Mucosa of rectum (tissue), 2 donors: Measurements from ENCODE around the gene FOXP4.

Experiments used
- H3K27ac ChIP-seq, 2 donors: one replicate each; pipeline ENCODE4 v1.7.0; 2013; ENCODE audit warnings: inconsistent platforms in 2 of 2, low read depth in 2 of 2, low read length in 2 of 2
- H3K27me3 ChIP-seq, 2 donors: one replicate each; pipeline ENCODE4 v1.7.0; 2013; ENCODE audit warnings: low read length in 2 of 2; ENCODE audit not compliant: control insufficient read depth in 2 of 2, insufficient read depth in 2 of 2
- H3K36me3 ChIP-seq, 2 donors: one replicate each; pipeline ENCODE4 v1.7.0; 2013; ENCODE audit warnings: low read length in 2 of 2; ENCODE audit not compliant: control insufficient read depth in 2 of 2, insufficient read depth in 2 of 2
- H3K4me1 ChIP-seq, 2 donors: one replicate each; pipeline ENCODE4 v1.7.0; 2013; ENCODE audit warnings: low read length in 2 of 2, mild to moderate bottlenecking in 1 of 2; ENCODE audit not compliant: control insufficient read depth in 2 of 2, insufficient read depth in 2 of 2
- H3K4me3 ChIP-seq, 2 donors: one replicate each; pipeline ENCODE4 v1.7.0; 2013; ENCODE audit warnings: low read length in 2 of 2
- H3K9ac ChIP-seq, 2 donors: one replicate each; pipeline ENCODE4 v1.7.0; 2013; ENCODE audit warnings: low read length in 2 of 2, low read depth in 1 of 2, mild to moderate bottlenecking in 1 of 2
- H3K9me3 ChIP-seq, 2 donors: one replicate each; pipeline ENCODE4 v1.7.0; 2013; ENCODE audit warnings: low read length in 2 of 2; ENCODE audit not compliant: control insufficient read depth in 2 of 2
- donor health status: healthy.
- donor health status: Normal muscosa, but diverticular disease.

The FOXP4 gene

DNA sequence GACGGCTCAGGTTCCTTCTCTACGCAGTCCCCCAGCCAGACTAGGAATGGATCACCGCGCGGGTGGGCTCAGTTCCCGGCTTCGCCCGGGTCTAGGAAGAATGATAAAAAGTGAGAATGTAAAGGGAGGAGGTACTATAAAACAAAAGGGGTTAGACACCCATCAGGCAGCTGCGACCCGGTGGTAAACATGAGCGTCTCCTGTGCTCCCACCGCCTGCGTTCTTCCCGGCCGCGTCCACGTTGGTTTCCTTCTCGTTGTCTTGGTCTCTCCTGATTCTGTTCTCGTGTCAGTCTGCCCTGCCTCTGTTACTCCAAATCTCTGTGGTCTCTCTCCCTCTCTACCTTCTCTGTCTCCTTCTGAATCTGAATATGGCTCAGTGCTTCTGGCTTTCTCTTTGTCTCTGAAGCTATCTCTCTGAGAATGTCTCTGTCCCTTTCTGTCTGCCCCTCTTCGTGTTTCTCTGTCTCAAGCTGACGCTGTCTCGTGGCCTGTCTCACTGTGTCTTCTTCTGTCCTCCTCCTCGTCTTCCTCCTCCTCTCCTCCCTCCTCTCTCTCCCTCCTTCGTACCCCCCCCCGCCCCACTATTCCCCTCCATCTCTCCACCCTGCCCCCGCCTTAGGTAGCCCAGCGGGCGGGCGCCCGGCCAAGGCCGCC is 41.6 kb upstream of the FOXP4 start:
- H3K9me3 ChIP-seq, result no peaks in the 10 kb centered on the region
- H3K27ac ChIP-seq, result peak overlapping the region; percentile 16 to 54
- peaks cover 5 to 18% of the 10 kb centered on the region in 2 donors for H3K27me3 ChIP-seq
- H3K4me1 ChIP-seq, result peaks cover 15 to 16% of the 10 kb centered on the region in 2 donors
- H3K9ac ChIP-seq, result peak overlapping the region; percentile 16 to 41
- peak overlapping the region; percentile 12 to 46 for H3K4me3 ChIP-seq
- H3K36me3 ChIP-seq, result no peaks in the 10 kb centered on the region

- no peaks in the 10 kb centered on the region for H3K36me3 ChIP-seq
- no peaks in the 10 kb centered on the region for H3K9me3 ChIP-seq
- peak overlapping the region in 1 of 2 donors; percentile 19 for H3K9ac ChIP-seq
- peaks cover 15 to 16% of the 10 kb centered on the region in 2 donors for H3K4me1 ChIP-seq
- peak overlapping the region; percentile 16 to 54 for H3K27ac ChIP-seq
- peaks cover 5 to 18% of the 10 kb centered on the region in 2 donors for H3K27me3 ChIP-seq
- H3K4me3 ChIP-seq, result peak overlapping the region; percentile 8 to 50
These were observed 40.8 kb upstream of the FOXP4 start for GRCh38 chr6:41505122-41506049.

DNA sequence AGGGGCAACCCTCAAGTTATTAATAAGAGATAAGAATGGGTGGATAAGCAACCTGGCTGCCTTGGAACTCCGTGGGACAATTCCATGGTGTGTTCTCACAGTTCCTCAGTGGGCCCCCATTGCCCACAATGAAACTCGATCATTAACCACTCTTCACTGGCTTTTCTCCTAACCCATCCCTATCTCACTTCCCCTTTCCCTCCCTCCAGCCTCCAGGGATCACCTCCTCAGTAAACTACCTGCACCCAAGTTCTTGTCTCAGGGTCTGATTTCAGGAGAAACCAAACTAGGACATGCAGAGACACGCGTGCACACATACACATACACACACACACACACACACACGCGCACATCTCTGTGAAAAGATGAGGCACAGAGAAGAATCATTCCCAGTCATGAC is 37.7 kb upstream of the FOXP4 start:
- no peak overlapping the region for H3K27ac ChIP-seq
- H3K9ac ChIP-seq, result no peak overlapping the region
- peaks cover 15 to 16% of the 10 kb centered on the region in 2 donors for H3K4me1 ChIP-seq
- no peaks in the 10 kb centered on the region for H3K9me3 ChIP-seq
- H3K36me3 ChIP-seq, result no peaks in the 10 kb centered on the region
- H3K27me3 ChIP-seq, result peaks cover 3 to 13% of the 10 kb centered on the region in 2 donors
- no peak overlapping the region for H3K4me3 ChIP-seq

- Histone ChIP-seq H3K27me3 (peaks cover 2 to 9% of the 10 kb centered on the region in 2 donors), H3K9me3 (no peaks in the 10 kb centered on the region), H3K27ac (no peak overlapping the region), H3K4me1 (peaks cover 7 to 9% of the 10 kb centered on the region in 2 donors), H3K4me3 (no peak overlapping the region), H3K9ac (no peak overlapping the region), H3K36me3 (no peaks in the 10 kb centered on the region)
These were observed 36.6 kb upstream of the FOXP4 start for GRCh38 chr6:41509580-41509979.

GRCh38 chr6:41511443-41512060 is 34.6 kb upstream of the FOXP4 start:
- H3K27ac ChIP-seq, result no peak overlapping the region
- no peaks in the 10 kb centered on the region for H3K9me3 ChIP-seq
- H3K4me1 ChIP-seq, result no peaks in the 10 kb centered on the region
- H3K27me3 ChIP-seq, result no peaks in the 10 kb centered on the region
- no peaks in the 10 kb centered on the region for H3K36me3 ChIP-seq
- H3K9ac ChIP-seq, result no peak overlapping the region
- H3K4me3 ChIP-seq, result no peak overlapping the region

DNA sequence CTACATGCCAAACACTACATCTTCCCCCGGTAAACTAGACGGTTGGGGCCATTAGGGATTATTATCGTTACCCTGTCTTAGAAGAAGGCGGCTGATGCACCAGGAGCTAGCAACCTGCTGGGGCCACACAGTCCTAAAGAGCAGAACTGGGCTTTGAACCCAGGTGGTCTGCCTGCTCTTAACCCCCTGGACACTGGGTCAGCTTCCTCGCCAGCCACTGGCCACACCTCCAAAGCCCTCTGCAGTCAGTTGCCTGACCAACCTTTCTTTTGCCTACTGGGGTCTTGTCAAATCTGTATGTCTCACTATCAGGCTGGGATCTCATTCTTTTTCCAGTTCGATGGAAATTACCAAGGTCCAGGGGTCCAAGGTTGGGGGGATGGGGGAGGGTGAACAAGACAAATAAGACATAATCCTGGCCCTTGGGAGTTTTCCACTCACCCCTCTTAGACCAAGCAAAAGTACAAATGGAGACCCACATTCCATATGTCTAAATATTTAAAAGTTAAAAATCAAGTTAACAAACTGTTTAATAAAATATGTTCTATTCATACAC is 34.0 kb upstream of the FOXP4 start:
- Histone ChIP-seq H3K9me3 (no peaks in the 10 kb centered on the region), H3K4me1 (no peaks in the 10 kb centered on the region), H3K27ac (no peak overlapping the region), H3K9ac (no peak overlapping the region), H3K27me3 (no peaks in the 10 kb centered on the region), H3K4me3 (no peak overlapping the region), H3K36me3 (no peaks in the 10 kb centered on the region)

DNA sequence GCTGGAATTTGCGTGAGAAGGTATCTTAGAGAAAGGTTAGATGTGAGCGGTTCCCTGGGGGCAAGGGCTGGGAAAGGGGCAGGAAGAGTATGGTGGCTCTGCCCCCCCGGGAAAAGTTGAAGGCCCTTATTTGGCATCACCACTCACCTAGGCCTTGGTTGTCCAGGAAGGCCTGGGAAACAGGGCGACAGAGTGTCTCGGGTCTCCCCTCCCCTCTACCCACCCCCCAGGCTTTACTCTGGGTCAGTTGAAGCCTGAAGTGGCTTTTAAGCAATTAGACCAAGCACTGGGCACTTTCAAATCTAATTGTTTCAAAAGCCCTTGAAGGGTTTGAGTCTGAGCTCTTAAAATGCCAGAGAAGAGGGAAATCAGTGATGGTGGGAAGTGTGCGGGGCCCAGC is 30.2 kb upstream of the FOXP4 start:
- no peak overlapping the region for H3K27ac ChIP-seq
- H3K4me1 ChIP-seq, result peaks cover 19 to 27% of the 10 kb centered on the region in 2 donors
- H3K9ac ChIP-seq, result no peak overlapping the region
- no peaks in the 10 kb centered on the region for H3K9me3 ChIP-seq
- H3K27me3 ChIP-seq, result no peaks in the 10 kb centered on the region
- no peak overlapping the region for H3K4me3 ChIP-seq
- no peaks in the 10 kb centered on the region for H3K36me3 ChIP-seq

- Histone ChIP-seq H3K27ac (peak overlapping the region; percentile 86 to 87), H3K27me3 (no peaks in the 10 kb centered on the region), H3K9ac (peak overlapping the region in 1 of 2 donors; percentile 13), H3K4me1 (peaks cover 19 to 27% of the 10 kb centered on the region in 2 donors), H3K36me3 (no peaks in the 10 kb centered on the region), H3K9me3 (no peaks in the 10 kb centered on the region), H3K4me3 (no peak overlapping the region)
These were observed 28.1 kb upstream of the FOXP4 start for GRCh38 chr6:41518118-41518517.

DNA sequence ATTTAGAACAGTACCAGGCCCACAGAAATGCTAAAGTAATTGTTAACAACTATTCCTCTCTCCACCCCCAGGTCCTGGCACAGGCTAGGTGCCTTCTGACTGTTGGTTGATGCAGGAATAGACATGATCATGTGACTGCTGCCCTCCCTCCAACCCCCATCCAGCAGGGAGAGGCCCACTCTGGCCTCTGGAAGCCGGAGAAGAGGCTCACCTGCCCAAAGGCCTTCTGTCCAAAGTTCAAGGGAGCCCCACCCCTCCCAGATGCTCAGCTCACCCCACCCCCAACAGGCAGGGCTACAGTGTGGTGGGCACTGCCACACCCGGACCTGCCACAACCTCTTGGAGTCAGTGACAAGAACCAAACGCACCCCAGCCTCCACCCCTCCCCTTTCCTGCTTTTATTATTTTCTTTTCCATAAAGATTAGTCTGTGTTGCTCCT is 26.9 kb upstream of the FOXP4 start:
- Histone ChIP-seq H3K27me3 (peaks cover 0 to 5% of the 10 kb centered on the region in 2 donors), H3K4me3 (no peak overlapping the region), H3K36me3 (no peaks in the 10 kb centered on the region), H3K4me1 (peaks cover 19 to 27% of the 10 kb centered on the region in 2 donors), H3K9me3 (no peaks in the 10 kb centered on the region), H3K27ac (peak overlapping the region; percentile 86 to 87), H3K9ac (peak overlapping the region in 1 of 2 donors; percentile 65)
